Endometrial microvascular endothelial cells (primary cell): ENCODE measurements around the gene TTLL7. TPM values are rescaled to one million over a fixed set of nuclear protein-coding genes. Genes with fewer than 3 reads are reported as not detected.
"Not testable (repeated sequence)": the region's sequence is repeated elsewhere in the genome, so short reads cannot be mapped to it uniquely, and the experiment has no call there.

Source experiments
- in situ Hi-C: cut with HindIII; loops from 2 replicates; pipeline ENCODE4 v1.10.0; 2017; ENCODE audit warnings: low sequenced_read_pairs, low pct_unique_long_range_greater_than_20kb; ENCODE audit errors: inconsistent ontology term
- total RNA-seq: library from RNA; depleted of rRNA; stranded (reverse); fragments of >200 nt; gene quantifications from one replicate; pipeline ENCODE4 v1.2.3, GENCODE V29; 2015; ENCODE audit errors: inconsistent ontology term

TTLL7 gene
- total RNA-seq, 1 donor from 2014 or later: 3.8 TPM

DNA sequence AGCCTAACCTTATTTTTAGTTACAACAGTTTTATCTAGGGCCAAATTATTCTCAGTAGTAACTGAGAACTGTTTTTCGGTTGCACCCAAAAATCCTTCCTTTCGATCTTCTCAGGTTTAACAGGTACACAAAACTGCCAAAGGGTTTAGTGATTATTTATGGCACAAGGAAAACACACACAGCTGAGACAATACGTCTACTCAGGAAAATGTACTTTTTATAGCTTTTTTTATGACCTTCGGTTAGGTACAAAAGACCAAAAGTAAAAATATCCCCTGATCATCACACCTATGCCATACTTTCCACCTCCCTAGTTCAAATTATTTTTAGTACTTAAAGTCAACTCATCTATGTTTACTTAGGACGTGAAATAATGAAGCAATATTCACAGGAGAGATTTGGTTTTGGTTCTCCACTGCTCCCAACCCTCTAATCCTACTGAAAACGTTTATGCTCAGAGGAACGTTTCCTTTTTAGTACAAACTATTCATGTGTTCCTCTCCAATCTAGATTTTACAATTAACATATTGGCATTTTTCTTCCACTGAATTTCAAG is 48.7 kb downstream of the TTLL7 start:
- in situ Hi-C loops: no loop called here

GRCh38 chr1:83942914-83943313 is 56.0 kb downstream of the TTLL7 start:
- in situ Hi-C loops: no loop called here

GRCh38 chr1:83934550-83934949 is 64.4 kb downstream of the TTLL7 start:
- in situ Hi-C loops: no loop called here

GRCh38 chr1:83932693-83933092 is 66.2 kb downstream of the TTLL7 start:
- in situ Hi-C loops: no loop called here

DNA sequence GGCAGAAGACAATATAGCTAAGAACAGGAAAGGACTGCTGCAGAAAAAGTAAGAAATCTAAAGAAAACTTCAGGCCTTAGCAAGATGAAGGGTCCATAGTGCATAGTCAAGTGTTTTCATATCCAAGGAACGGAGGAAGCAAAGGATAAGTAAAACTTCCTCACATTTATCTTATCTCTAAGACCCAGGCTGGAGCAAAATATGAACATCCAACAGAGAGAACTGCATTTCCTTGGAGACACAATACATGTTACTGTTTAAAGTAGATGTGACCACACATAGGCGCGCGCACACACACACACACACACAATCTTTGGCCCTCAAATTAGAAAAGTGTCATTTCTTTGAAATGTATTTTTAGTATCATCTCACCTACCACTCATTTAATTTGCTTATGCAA is 66.7 kb downstream of the TTLL7 start:
- in situ Hi-C loops: no loop called here

GRCh38 chr1:83931658-83932253 is 67.2 kb downstream of the TTLL7 start:
- in situ Hi-C loops: no loop called here

DNA sequence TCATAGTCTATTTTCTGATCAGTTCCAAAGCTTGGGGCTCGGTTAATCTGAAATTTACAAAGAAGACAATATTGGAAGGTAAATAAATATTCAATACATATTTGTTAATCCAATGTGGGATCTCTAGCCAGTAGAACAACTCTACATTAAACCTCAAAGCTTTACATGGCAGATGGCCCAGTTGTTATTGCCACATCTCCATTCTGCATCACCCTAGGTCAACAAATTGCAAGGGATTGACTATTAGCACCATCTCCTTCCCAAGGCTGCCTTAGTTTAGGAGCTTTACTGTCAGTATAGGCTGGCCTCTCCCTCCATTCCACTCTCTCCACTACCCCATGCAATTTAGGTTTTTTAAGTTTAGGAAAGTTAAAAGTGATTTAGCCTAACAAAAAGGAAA is 69.7 kb downstream of the TTLL7 start:
- in situ Hi-C loops: no loop called here

GRCh38 chr1:83928396-83928795 is 70.5 kb downstream of the TTLL7 start:
- in situ Hi-C loops: no loop called here

DNA sequence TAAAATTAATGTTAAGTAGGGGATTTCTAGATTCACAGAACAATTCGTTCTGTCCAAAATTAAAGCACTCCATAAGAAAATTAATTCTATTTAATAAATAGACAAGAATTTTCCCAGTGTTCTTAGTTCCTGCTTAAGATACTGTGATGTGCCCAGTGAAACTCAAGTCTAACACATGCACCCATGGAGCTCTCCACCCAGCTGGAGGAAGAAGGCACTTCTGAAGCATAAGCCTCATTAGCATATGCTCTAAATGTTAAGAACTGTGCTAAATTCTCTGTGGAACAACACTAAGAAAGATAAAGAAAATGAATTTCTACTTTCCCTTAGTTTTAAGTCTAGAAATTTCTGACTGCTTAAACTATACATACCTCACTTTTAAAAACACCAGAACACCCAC is 71.2 kb downstream of the TTLL7 start:
- in situ Hi-C loops: no loop called here

- in situ Hi-C loops: no loop called here
These were observed 71.9 kb downstream of the TTLL7 start for GRCh38 chr1:83927061-83927460.

DNA sequence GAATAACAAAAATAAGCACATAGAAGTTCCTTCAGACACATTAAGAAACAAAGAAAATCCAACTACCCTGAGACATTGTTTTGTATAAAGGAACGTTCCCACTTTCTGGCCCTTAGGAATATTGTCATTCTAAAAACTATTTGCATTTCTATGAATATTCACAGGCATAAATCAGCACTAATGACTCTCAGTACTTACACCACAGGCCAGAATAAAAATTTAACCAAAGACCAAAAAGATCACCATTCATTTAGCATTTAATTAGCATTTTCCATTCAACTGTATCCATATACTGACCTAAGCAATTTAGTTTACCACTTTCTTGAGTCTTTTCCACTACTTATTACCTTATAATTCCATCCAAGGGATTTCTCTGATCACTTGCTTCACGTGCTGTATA is 75.4 kb downstream of the TTLL7 start:
- in situ Hi-C loops: no loop called here

- in situ Hi-C loops: no loop called here
These were observed 76.5 kb downstream of the TTLL7 start for GRCh38 chr1:83922431-83922830.

- in situ Hi-C loops: no loop called here
These were observed 78.6 kb downstream of the TTLL7 start for GRCh38 chr1:83920320-83920719.

DNA sequence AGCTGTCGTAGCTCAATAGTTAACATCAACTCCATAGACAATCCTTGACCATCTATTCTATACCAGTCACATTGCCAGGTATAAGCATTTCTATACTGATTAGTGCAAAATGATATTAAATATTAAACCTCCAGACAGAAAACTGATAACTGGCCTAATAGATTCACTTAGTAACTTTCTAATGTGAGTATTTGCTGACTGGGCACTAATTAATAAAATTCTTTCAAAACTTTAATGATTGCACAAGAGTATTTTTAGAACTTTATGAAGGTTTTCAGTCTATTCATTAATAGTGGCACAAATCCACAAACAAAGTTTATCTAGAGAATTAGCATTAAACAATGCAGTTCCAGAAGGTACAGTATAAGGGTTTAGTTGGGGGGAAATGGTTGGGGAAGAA is 79.1 kb downstream of the TTLL7 start:
- in situ Hi-C loops: no loop called here

DNA sequence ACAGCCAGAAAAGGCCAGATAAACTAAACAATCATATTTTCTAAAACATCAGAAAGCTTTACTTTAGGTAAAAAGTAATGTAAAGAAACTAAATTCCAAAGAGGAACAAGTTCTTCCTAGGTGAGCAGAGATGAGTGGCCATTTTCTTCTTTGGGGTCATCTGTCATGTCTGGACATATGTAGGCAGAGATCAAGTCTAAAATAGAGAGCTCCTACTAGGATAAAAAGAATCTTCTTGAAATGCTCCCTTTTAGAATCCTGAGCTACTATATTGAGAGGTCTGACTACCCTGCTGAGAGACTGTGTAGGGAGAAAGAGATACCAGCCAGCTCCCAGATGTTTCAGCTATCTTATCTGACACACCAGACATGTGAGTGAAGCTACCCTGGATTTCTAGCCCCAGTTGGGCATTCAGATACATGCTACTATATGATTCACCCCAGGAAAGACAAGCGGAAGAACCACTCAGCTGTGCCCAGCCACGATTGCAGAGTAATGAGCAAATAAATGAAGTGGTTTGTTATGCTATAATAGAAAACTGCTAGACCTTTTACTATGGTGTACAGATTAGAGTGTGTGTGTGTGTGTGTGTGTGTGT is 80.1 kb downstream of the TTLL7 start:
- in situ Hi-C loops: no loop called here

- in situ Hi-C loops: no loop called here
These were observed 81.0 kb downstream of the TTLL7 start for GRCh38 chr1:83917959-83918358.

GRCh38 chr1:83916094-83916493 is 82.8 kb downstream of the TTLL7 start:
- in situ Hi-C loops: not testable (repeated sequence)

DNA sequence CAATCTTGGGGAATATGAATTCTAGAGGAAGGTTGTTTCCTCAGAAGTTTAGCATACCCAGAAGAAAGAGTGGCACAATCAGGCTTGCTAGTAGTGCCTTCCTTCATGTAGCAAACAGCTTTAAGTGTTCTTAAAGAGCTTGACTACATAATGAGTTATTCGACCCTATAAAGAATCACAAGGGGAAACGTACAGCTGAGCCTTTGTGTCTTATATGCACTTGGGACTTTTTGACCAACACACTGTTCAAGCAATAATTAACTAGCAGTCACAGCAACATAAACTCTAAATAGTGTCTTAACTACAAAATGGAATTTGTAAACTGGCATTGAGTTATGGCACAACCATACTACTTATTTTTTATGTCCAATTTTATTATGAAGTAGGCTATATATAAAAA is 86.1 kb downstream of the TTLL7 start:
- in situ Hi-C loops: no loop called here

DNA sequence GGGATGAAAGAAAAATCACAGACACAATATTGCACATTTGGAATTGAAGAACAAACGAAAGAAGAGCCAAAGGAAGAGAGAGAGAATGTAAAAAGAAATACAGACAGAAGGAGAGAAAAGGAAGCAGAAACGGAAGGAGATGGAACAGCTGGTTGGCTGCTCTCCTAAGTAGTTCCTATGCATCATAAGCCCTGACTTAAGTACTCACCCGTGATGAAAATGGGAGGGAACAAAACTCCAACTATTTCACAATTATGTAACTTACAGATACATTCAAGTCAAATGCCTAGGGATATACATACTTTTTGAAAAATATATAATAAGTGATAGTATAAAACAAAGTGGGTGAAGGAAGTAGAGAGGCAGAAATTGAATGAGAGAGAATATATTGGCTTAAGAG is 88.5 kb downstream of the TTLL7 start:
- in situ Hi-C loops: no loop called here

- in situ Hi-C loops: no loop called here
These were observed 89.2 kb downstream of the TTLL7 start for GRCh38 chr1:83909687-83910086.
